Islet of Langerhans (tissue), 1 donor: ENCODE results near the gene SPRN.
"Not testable (repeated sequence)": the region's sequence is repeated elsewhere in the genome, so short reads cannot be mapped to it uniquely, and the experiment has no call there.

Experiments
- FAIRE-seq: peaks from one replicate; lab custom pipeline; 2011; peaks lifted over from hg19 to GRCh38; lab: Jason Lieb, UNC

SPRN gene

GRCh38 chr10:133456041-133456951, 31.9 kb upstream of the SPRN start:
- FAIRE-seq, result no peak

GRCh38 chr10:133455611-133456031, 31.2 kb upstream of the SPRN start:
- FAIRE-seq, result no peak

- FAIRE-seq, result no peak
Measured at GRCh38 chr10:133455196-133455595, 30.8 kb upstream of the SPRN start.

- FAIRE-seq, result no peak
Measured at GRCh38 chr10:133454204-133454893, 29.9 kb upstream of the SPRN start.

GRCh38 chr10:133453516-133454203, 29.2 kb upstream of the SPRN start, which contains the start of gene SCART1:
Gene SCART1, plus strand, starts transcription at chr10:133453945. Its CDS starts 53 bp downstream, at chr10:133453998.
- no peak for FAIRE-seq

GRCh38 chr10:133452453-133452852, 28.0 kb upstream of the SPRN start:
- no peak for FAIRE-seq

GRCh38 chr10:133451346-133451745, 26.9 kb upstream of the SPRN start:
- no peak for FAIRE-seq

- no peak for FAIRE-seq
Measured at GRCh38 chr10:133448120-133448519, 23.7 kb upstream of the SPRN start.

- no peak for FAIRE-seq
Measured at GRCh38 chr10:133446979-133447378, 22.6 kb upstream of the SPRN start.

- FAIRE-seq, result no peak
Measured at GRCh38 chr10:133445751-133446708, 21.6 kb upstream of the SPRN start.

GRCh38 chr10:133445268-133445732, 20.9 kb upstream of the SPRN start:
- FAIRE-seq, result no peak

- no peak for FAIRE-seq
Measured at GRCh38 chr10:133444342-133445267, 20.2 kb upstream of the SPRN start.

- FAIRE-seq, result no peak
Measured at GRCh38 chr10:133442967-133443924, 18.8 kb upstream of the SPRN start.

- no peak for FAIRE-seq
Measured at GRCh38 chr10:133442191-133442966, 18.0 kb upstream of the SPRN start.

- no peak for FAIRE-seq
Measured at GRCh38 chr10:133441780-133442179, 17.4 kb upstream of the SPRN start.

- FAIRE-seq, result not testable (repeated sequence)
Measured at GRCh38 chr10:133441356-133441755, 16.9 kb upstream of the SPRN start.

- FAIRE-seq, result no peak
Measured at GRCh38 chr10:133440633-133441285, 16.3 kb upstream of the SPRN start.
